K562 (cell line): ENCODE data around the gene ARIH1. TPM values are rescaled to one million over a fixed set of nuclear protein-coding genes. Genes with fewer than 3 reads are reported as not detected.
A peak's percentile ranks its signal among the peaks of the same experiment; 100 is the strongest.

Experiments used
- ATAC-seq: fragments of 200-7000 bp; cut with Tn5 transposase; 3 replicates; pipeline ENCODE4 v1.9.1; 2020; ENCODE audit warnings: moderate library complexity
- BruUV-seq: library from RNA; stranded (reverse); fragments of 400-500 nt; replicated peaks from 2 replicates; lab custom pipeline; 2021; lab: Mats Ljungman, UMichigan
- CTCF ChIA-PET: fragments of 300-600 bp; formaldehyde crosslinking; extraction: SDS; loops from one replicate; lab custom pipeline; 2021; ENCODE audit warnings: low intra/inter-chr PET ratio; lab: Yijun Ruan, JAX
- POLR2A ChIA-PET: fragments of 300-600, 350-650 bp; sonication (Branson Sonifier 250); formaldehyde crosslinking; extraction: SDS; loops from one replicate; lab custom pipeline; 2021; ENCODE audit warnings: antibody characterized with exemption, inconsistent platforms; lab: Yijun Ruan, JAX
- DNase-seq, 4 experiments: peaks; one replicate each; pipeline versions ENCODE4 v3.0.0 to v3.0.0-alpha.2; 2011 to 2018; ENCODE audit warnings: low spot score in 3 of 4, mixed read lengths in 3 of 4; ENCODE audit errors: extremely low read depth in 1 of 4
- FAIRE-seq: peaks from 2 replicates; lab custom pipeline; 2011; peaks lifted over from hg19 to GRCh38; lab: Jason Lieb, UNC
- H2AFZ ChIP-seq: 2 replicates; pipeline ENCODE4 v1.6.0; 2011; ENCODE audit warnings: low read depth, low read length, control low read depth, inconsistent platforms
- H3K27ac ChIP-seq: fragments of 200-600 bp; 3 replicates; pipeline ENCODE4 v1.8.0; 2011; ENCODE audit warnings: low read depth, mild to moderate bottlenecking, control low read depth, inconsistent platforms, low read length, moderate library complexity, mixed read lengths; ENCODE audit errors: extremely low read depth
- H3K27me3 ChIP-seq, 2 experiments: fragments of 300-600 bp in 1 of 2; 2 replicates in 1 of 2; 3 replicates in 1 of 2; pipeline versions ENCODE4 v1.6.0 to v1.8.0; 2011; ENCODE audit warnings: inconsistent platforms in 2 of 2, low read length in 2 of 2, mild to moderate bottlenecking in 1 of 2, mixed read lengths in 1 of 2, moderate library complexity in 1 of 2; ENCODE audit not compliant: control insufficient read depth in 2 of 2, insufficient read depth in 2 of 2
- H3K36me3 ChIP-seq: fragments of 300-600 bp; 3 replicates; pipeline ENCODE4 v1.8.0; 2011; ENCODE audit warnings: mild to moderate bottlenecking, low read length, inconsistent platforms; ENCODE audit not compliant: control insufficient read depth, insufficient read depth
- H3K4me1 ChIP-seq, 2 experiments: fragments of 200-600 bp in 1 of 2; replicated peaks in 1 of 2; 2 replicates in 1 of 2; 3 replicates in 1 of 2; pipeline versions ENCODE4 v1.5.1 to v1.8.0; 2011; ENCODE audit warnings: inconsistent platforms in 2 of 2, low read length in 2 of 2, mild to moderate bottlenecking in 1 of 2, mixed read lengths in 1 of 2, moderate library complexity in 1 of 2; ENCODE audit not compliant: control insufficient read depth in 2 of 2, insufficient read depth in 2 of 2
- H3K4me2 ChIP-seq: 2 replicates; pipeline ENCODE4 v1.6.1; 2011; ENCODE audit warnings: low read length, control low read depth, inconsistent platforms, mixed read lengths; ENCODE audit not compliant: insufficient read depth
- H3K4me3 ChIP-seq: fragments of 200-600 bp; sonication (generic), shearing (Covaris generic); 2 replicates; pipeline ENCODE4 v1.5.1; 2016; ENCODE audit warnings: control low read depth, inconsistent platforms
- H3K79me2 ChIP-seq: fragments of 200-600 bp; 3 replicates; pipeline ENCODE4 v1.8.0; 2011; ENCODE audit warnings: low read length, inconsistent platforms; ENCODE audit not compliant: control insufficient read depth, insufficient read depth
- H3K9ac ChIP-seq, 2 experiments: 2 replicates each; pipeline versions ENCODE4 v1.6.0 to v1.6.1; 2011; ENCODE audit warnings: low read depth in 2 of 2, low read length in 2 of 2, control low read depth in 1 of 2, inconsistent platforms in 1 of 2, mild to moderate bottlenecking in 1 of 2, mixed read lengths in 1 of 2; ENCODE audit not compliant: insufficient read depth in 1 of 2
- H3K9me1 ChIP-seq: one replicate; pipeline ENCODE4 v1.6.0; 2011; ENCODE audit warnings: inconsistent platforms, mild to moderate bottlenecking, low read length, moderate library complexity; ENCODE audit not compliant: control insufficient read depth, insufficient read depth
- H3K9me3 ChIP-seq: replicated peaks from 2 replicates; pipeline ENCODE4 v1.5.1; 2011; ENCODE audit warnings: low read depth, low read length, inconsistent platforms; ENCODE audit not compliant: control insufficient read depth, insufficient read depth
- H4K20me1 ChIP-seq: replicated peaks from 2 replicates; pipeline ENCODE4 v1.6.1; 2011; ENCODE audit warnings: low read length, inconsistent platforms, mixed read lengths; ENCODE audit not compliant: control insufficient read depth, insufficient read depth
- CBX1 ChIP-seq: sonication (generic); IDR thresholded peaks from 2 replicates; pipeline ENCODE4 v1.6.1; 2016; ENCODE audit warnings: antibody characterized with exemption, low read depth, mild to moderate bottlenecking
- CBX3 ChIP-seq, 2 experiments: IDR thresholded peaks; 1 replicate in 1 of 2; 2 replicates in 1 of 2; pipeline ENCODE4 v1.6.1; 2012; ENCODE audit warnings: inconsistent platforms in 2 of 2, low read length in 2 of 2, borderline replicate concordance in 1 of 2, control low read depth in 1 of 2
- CBX5 ChIP-seq: IDR thresholded peaks from 2 replicates; pipeline ENCODE4 v1.6.1; 2014; ENCODE audit warnings: low read depth, borderline replicate concordance
- MECOM ChIP-seq: fragments of 250-450 bp; sonication (Bioruptor Pico); IDR thresholded peaks from 2 replicates; pipeline ENCODE4 v1.8.0; 2022; ENCODE audit warnings: inconsistent platforms
- NR2F6 ChIP-seq: fragments of 450-650 bp; formaldehyde crosslinking; IDR thresholded peaks from 2 replicates; pipeline ENCODE4 v1.4.0; 2020; ENCODE audit warnings: mild to moderate bottlenecking
- TRIM28 ChIP-seq: fragments of 450-650 bp; IDR thresholded peaks from 2 replicates; pipeline ENCODE4 v1.6.1; 2017
- WHSC1 ChIP-seq: IDR thresholded peaks from one replicate; pipeline ENCODE4 v1.6.1; 2012; ENCODE audit warnings: low read length, control low read depth, inconsistent platforms
- ZNF121 ChIP-seq: sonication (generic); formaldehyde crosslinking; conservative IDR thresholded peaks from 2 replicates; pipeline ENCODE4 v1.8.0; 2022; ENCODE audit warnings: missing genetic modification reagents
- ZNF280A ChIP-seq: fragments of 450-650 bp; IDR thresholded peaks from 2 replicates; pipeline ENCODE4 v1.6.1; 2018; ENCODE audit warnings: mild to moderate bottlenecking, low read depth; ENCODE audit not compliant: partially characterized antibody
- WGBS: fragments of 100-300 bp; shearing (Covaris generic); methylation state at CpG from one replicate; pipeline ENCODE4 v1.1.6; 2016; ENCODE audit warnings: low coverage, mixed read lengths; ENCODE audit not compliant: insufficient coverage; ENCODE audit errors: missing lambda C conversion rate; 5-methylcytosine and 5-hydroxymethylcytosine counted together
- in situ Hi-C: fragments of 300-500 bp; cut with MboI; formaldehyde crosslinking; loops from 4 replicates; pipeline ENCODE4 v1.15.0; 2018; ENCODE audit warnings: inconsistent platforms, mixed read lengths
- intact Hi-C: fragments of 100-400 bp; cut with micrococcal nuclease; formaldehyde crosslinking; loops from 2 replicates; pipeline ENCODE4 v1.14.2; 2022
- polyA plus RNA-seq, 8 experiments: library from polyadenylated mRNA; depleted of rRNA in 4 of 8; stranded (reverse) in 5 of 8; unstranded in 3 of 8; fragments of >200 nt; fragmentation: Nextera tagmentation in 2 of 8; fragmentation: Illumina TruSeq in 1 of 8; extraction: Ambion mirVana in 2 of 8; extraction: Trizol in 1 of 8; gene quantifications; 2 replicates each; pipeline versions ENCODE4 v1.2.1 to v1.2.3, GENCODE V29; 2011 to 2014; ENCODE audit warnings: inconsistent platforms in 1 of 8, missing spikeins in 1 of 8
- total RNA-seq, 7 experiments: library from RNA; depleted of rRNA in 6 of 7; stranded (reverse); fragments of >200 nt in 6 of 7; fragmentation: Illumina TruSeq in 2 of 7; extraction: Trizol in 2 of 7; gene quantifications; 2 replicates each; pipeline versions ENCODE4 v1.2.1 to v1.2.3, GENCODE V29; 2011 to 2021; ENCODE audit warnings: low replicate concordance in 1 of 7
- TF ChIP-seq, protein P1 (sequence below): fragments of 450-650 bp; IDR thresholded peaks from 2 replicates; pipeline ENCODE4 v1.7.1; 2018; ENCODE audit warnings: mild to moderate bottlenecking, low read depth; ENCODE audit not compliant: partially characterized antibody
- TF ChIP-seq, protein P2 (sequence below): fragments of 450-650 bp; IDR thresholded peaks from 2 replicates; pipeline ENCODE4 v1.6.1; 2016; ENCODE audit warnings: mild to moderate bottlenecking

ARIH1 gene
- total and polyA plus RNA-seq, 9 of the 15 experiments (the other 6 are each of a cell fraction or from before 2014, with no cell fraction given): 17.7 to 125 (median 31.4) TPM

- Histone ChIP-seq H3K9ac (no peak overlapping the region), H3K79me2 (peaks cover 24% of the 10 kb centered on the region; the same call in 2 of the 3 replicates), H3K9me3 (peaks cover 14% of the 10 kb centered on the region), H4K20me1 (no peaks in the 10 kb centered on the region), H3K4me3 (no peak overlapping the region), H3K36me3 (peaks cover 4% of the 10 kb centered on the region; the same call in 2 of the 3 replicates), H3K27ac (no peak overlapping the region), H3K27me3 (no peaks in the 10 kb centered on the region), H3K9me1 (no peaks in the 10 kb centered on the region), H3K4me2 (no peak overlapping the region), H2AFZ (no peak overlapping the region), H3K4me1 (no peaks in the 10 kb centered on the region)
- peak in 1 of 4 experiments; percentile 24 for DNase-seq
- in situ Hi-C loops: no loop called here
- TF ChIP-seq CBX1 (peak; percentile 51; the same call in 1 of the 2 replicates), CBX5 (peak; percentile 85), CBX3 (IDR thresholded peaks at IDR 0.05; ENCODE audit: borderline replicate concordance in 1 of 2, low read length in 2 of 2) (peak in 1 of 2 experiments; percentile 84; a peak in 2 of 3 replicates), ZNF280A (peak; percentile 36), WHSC1 (no peak), TRIM28 (peak; percentile 72; the same call in 1 of the 2 replicates), MECOM (no peak), NR2F6 (CRISPR knock-in tag) (no peak), ZNF121 (CRISPR knock-in tag) (peak; percentile 88)
- TF ChIP-seq, protein P1, sequence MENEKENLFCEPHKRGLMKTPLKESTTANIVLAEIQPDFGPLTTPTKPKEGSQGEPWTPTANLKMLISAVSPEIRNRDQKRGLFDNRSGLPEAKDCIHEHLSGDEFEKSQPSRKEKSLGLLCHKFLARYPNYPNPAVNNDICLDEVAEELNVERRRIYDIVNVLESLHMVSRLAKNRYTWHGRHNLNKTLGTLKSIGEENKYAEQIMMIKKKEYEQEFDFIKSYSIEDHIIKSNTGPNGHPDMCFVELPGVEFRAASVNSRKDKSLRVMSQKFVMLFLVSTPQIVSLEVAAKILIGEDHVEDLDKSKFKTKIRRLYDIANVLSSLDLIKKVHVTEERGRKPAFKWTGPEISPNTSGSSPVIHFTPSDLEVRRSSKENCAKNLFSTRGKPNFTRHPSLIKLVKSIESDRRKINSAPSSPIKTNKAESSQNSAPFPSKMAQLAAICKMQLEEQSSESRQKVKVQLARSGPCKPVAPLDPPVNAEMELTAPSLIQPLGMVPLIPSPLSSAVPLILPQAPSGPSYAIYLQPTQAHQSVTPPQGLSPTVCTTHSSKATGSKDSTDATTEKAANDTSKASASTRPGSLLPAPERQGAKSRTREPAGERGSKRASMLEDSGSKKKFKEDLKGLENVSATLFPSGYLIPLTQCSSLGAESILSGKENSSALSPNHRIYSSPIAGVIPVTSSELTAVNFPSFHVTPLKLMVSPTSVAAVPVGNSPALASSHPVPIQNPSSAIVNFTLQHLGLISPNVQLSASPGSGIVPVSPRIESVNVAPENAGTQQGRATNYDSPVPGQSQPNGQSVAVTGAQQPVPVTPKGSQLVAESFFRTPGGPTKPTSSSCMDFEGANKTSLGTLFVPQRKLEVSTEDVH: no peak
- TF ChIP-seq, protein P2, sequence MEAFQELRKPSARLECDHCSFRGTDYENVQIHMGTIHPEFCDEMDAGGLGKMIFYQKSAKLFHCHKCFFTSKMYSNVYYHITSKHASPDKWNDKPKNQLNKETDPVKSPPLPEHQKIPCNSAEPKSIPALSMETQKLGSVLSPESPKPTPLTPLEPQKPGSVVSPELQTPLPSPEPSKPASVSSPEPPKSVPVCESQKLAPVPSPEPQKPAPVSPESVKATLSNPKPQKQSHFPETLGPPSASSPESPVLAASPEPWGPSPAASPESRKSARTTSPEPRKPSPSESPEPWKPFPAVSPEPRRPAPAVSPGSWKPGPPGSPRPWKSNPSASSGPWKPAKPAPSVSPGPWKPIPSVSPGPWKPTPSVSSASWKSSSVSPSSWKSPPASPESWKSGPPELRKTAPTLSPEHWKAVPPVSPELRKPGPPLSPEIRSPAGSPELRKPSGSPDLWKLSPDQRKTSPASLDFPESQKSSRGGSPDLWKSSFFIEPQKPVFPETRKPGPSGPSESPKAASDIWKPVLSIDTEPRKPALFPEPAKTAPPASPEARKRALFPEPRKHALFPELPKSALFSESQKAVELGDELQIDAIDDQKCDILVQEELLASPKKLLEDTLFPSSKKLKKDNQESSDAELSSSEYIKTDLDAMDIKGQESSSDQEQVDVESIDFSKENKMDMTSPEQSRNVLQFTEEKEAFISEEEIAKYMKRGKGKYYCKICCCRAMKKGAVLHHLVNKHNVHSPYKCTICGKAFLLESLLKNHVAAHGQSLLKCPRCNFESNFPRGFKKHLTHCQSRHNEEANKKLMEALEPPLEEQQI: 0 out of 2 replicates have a peak, but pooled peaks have one; percentile 35
- no TSS peak for BruUV-seq
- ChIA-PET CTCF (no interaction called here), POLR2A (no interaction called here)
- FAIRE-seq: no peak
- intact Hi-C loops: no loop called here
- no peak for ATAC-seq
- 94% methylated on average over 10 of the region's 11 CpGs for WGBS
Observed at GRCh38 chr15:72540606-72541237, 66.6 kb downstream of the ARIH1 start.
